Right lobe of liver (tissue), 6 donors: Measurements from ENCODE around the gene EDNRB. TPM values are rescaled to one million over a fixed set of nuclear protein-coding genes. Genes with fewer than 3 reads are reported as not detected.

Experiments used
- ATAC-seq, 4 donors: fragments of 200-7000 bp; cut with Tn5 transposase; one replicate each; pipeline ENCODE4 v1.9.1; 2020; ENCODE audit warnings: mild to moderate bottlenecking in 4 of 4, moderate library complexity in 4 of 4
- DNase-seq, 3 donors: peaks; one replicate each; pipeline ENCODE4 v3.0.0-alpha.2; 2020
- H3K27ac ChIP-seq, 3 donors: fragments of 200-600 bp; one replicate each; pipeline ENCODE4 v1.8.0; 2022
- H3K27me3 ChIP-seq, 2 donors: fragments of 200-600 bp; one replicate each; pipeline ENCODE4 v1.8.0; 2022
- H3K36me3 ChIP-seq, 4 donors: fragments of 200-600 bp; sonication (generic) in 1 of 4; one replicate each; pipeline versions ENCODE4 v1.5.1 to v1.8.0; 2017 to 2022; ENCODE audit warnings: control low read depth in 1 of 4
- H3K4me1 ChIP-seq, 4 donors: fragments of 200-600 bp; sonication (generic) in 1 of 4; one replicate each; pipeline versions ENCODE4 v1.5.1 to v1.8.0; 2017 to 2022; ENCODE audit warnings: control low read depth in 1 of 4
- H3K4me3 ChIP-seq, 3 donors: fragments of 200-600 bp; one replicate each; pipeline ENCODE4 v1.8.0; 2022
- H3K9me3 ChIP-seq, 4 donors: fragments of 200-600 bp; sonication (generic) in 1 of 4; one replicate each; pipeline versions ENCODE4 v1.5.1 to v1.8.0; 2017 to 2022; ENCODE audit warnings: control low read depth in 1 of 4
- POLR2A ChIP-seq: fragments of 450-650 bp; IDR thresholded peaks from one replicate; pipeline ENCODE4 v1.6.1; 2017; ENCODE audit warnings: antibody characterized with exemption, mild to moderate bottlenecking
- WGBS: methylation state at CpG from one replicate; pipeline ENCODE4 v1.1.6; 2018; ENCODE audit warnings: low coverage, low lambda C conversion rate; ENCODE audit not compliant: insufficient coverage; ENCODE audit errors: missing lambda C conversion rate; 5-methylcytosine and 5-hydroxymethylcytosine counted together
- intact Hi-C, 2 donors: fragments of 100-400 bp; cut with DNase I; formaldehyde crosslinking; loops; one replicate each; pipeline versions ENCODE4 v1.11.2 to v1.14.1; 2022
- total RNA-seq, 6 experiments: library from RNA; depleted of rRNA in 2 of 6; stranded (reverse); fragments of >200 nt in 2 of 6; fragmentation: NEBNext Ultra II Directional in 3 of 6; extraction: Animal tissue kit (Norgen Biotek cat#: 25700) in 3 of 6; gene quantifications; one replicate each; pipeline versions ENCODE4 v1.1.0 to v1.2.4, GENCODE V29; 2016 to 2023
- TF ChIP-seq, protein P1 (sequence below), 4 donors: fragments of 200-600 bp in 3 of 4; fragments of 450-650 bp in 1 of 4; IDR thresholded peaks; one replicate each; pipeline versions ENCODE4 v1.5.1 to v1.8.0; 2016 to 2022; ENCODE audit warnings: antibody characterized with exemption in 4 of 4, mild to moderate bottlenecking in 2 of 4
- donor health status: DM: no; HTN: yes; CAD: no.
- donor health status: DM: no; HTN: no; CAD: no.
- donor health status: DM: no; HTN: no; CAD: no.
- donor health status: DM: no; HTN: yes; CAD: no.
- donor health status: DM: no; HTN: yes; CAD: no.

Gene EDNRB
- total RNA-seq, 6 experiments from 2014 or later = 17.3 to 33.9 (median 23.1) TPM

- Histone ChIP-seq H3K4me1 (no peaks in the 10 kb centered on the region), H3K9me3 (no peaks in the 10 kb centered on the region), H3K27ac (no peak overlapping the region), H3K27me3 (no peaks in the 10 kb centered on the region), H3K4me3 (no peak overlapping the region), H3K36me3 (no peaks in the 10 kb centered on the region)
- no peak for DNase-seq
- 68% methylated on average over 6 of the region's 6 CpGs for WGBS
- no peak for ATAC-seq
- intact Hi-C loops = no loop called here
- no peak for TF ChIP-seq POLR2A
- TF ChIP-seq, protein P1, sequence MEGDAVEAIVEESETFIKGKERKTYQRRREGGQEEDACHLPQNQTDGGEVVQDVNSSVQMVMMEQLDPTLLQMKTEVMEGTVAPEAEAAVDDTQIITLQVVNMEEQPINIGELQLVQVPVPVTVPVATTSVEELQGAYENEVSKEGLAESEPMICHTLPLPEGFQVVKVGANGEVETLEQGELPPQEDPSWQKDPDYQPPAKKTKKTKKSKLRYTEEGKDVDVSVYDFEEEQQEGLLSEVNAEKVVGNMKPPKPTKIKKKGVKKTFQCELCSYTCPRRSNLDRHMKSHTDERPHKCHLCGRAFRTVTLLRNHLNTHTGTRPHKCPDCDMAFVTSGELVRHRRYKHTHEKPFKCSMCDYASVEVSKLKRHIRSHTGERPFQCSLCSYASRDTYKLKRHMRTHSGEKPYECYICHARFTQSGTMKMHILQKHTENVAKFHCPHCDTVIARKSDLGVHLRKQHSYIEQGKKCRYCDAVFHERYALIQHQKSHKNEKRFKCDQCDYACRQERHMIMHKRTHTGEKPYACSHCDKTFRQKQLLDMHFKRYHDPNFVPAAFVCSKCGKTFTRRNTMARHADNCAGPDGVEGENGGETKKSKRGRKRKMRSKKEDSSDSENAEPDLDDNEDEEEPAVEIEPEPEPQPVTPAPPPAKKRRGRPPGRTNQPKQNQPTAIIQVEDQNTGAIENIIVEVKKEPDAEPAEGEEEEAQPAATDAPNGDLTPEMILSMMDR (IDR thresholded peaks at IDR 0.05) = no peak
Observed at GRCh38 chr13:77893066-77893465, 25.6 kb downstream of the EDNRB start.

DNA sequence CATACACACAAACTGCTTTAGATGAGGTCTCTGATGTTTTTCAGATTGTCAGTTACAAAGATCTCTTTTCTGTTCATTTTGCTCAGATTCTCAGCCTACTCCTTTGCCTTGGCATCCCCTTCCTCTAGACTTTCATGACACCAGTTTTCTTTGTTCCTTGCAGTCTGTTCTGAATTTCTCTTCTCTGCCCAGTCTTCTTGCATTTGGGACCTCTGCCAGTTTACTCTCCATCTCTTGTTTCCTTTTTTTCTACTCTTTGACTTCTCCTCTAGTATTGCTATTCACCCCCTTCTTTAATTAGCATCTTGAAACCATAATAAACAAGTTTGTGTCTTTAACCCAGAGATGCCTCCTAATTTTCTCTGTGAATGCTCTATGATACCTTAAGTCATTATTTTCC is 26.1 kb downstream of the EDNRB start:
- intact Hi-C loops = no loop called here
- DNase-seq (no peak), ATAC-seq (no peak)
- TF ChIP-seq, protein P1 (IDR thresholded peaks at IDR 0.05) = no peak
- no peak for TF ChIP-seq POLR2A
- H3K27ac ChIP-seq = no peak overlapping the region
- H3K27me3 ChIP-seq = no peaks in the 10 kb centered on the region
- no peaks in the 10 kb centered on the region for H3K9me3 ChIP-seq
- H3K36me3 ChIP-seq = no peaks in the 10 kb centered on the region
- H3K4me3 ChIP-seq = no peak overlapping the region
- no peaks in the 10 kb centered on the region for H3K4me1 ChIP-seq

- 7% methylated on average over 2 of the region's 2 CpGs for WGBS
- intact Hi-C loops = no loop called here
- H3K27me3 ChIP-seq = no peaks in the 10 kb centered on the region
Observed at GRCh38 chr13:77891486-77891885, 27.1 kb downstream of the EDNRB start.

GRCh38 chr13:77891041-77891440 is 27.6 kb downstream of the EDNRB start:
- DNase-seq (no peak), ATAC-seq (no peak)
- intact Hi-C loops = no loop called here
- 32% methylated on average over 1 of the region's 1 CpG for WGBS
- H3K4me3 ChIP-seq = no peak overlapping the region
- TF ChIP-seq, protein P1 (IDR thresholded peaks at IDR 0.05) = no peak
- TF ChIP-seq POLR2A = no peak
- no peaks in the 10 kb centered on the region for H3K9me3 ChIP-seq
- H3K27me3 ChIP-seq = no peaks in the 10 kb centered on the region
- no peaks in the 10 kb centered on the region for H3K36me3 ChIP-seq
- no peak overlapping the region for H3K27ac ChIP-seq
- no peaks in the 10 kb centered on the region for H3K4me1 ChIP-seq

More at GRCh38 chr13:77891486-77891885, 27.1 kb downstream of the EDNRB start:
- no peak for ATAC-seq
- Histone ChIP-seq H3K36me3 (no peaks in the 10 kb centered on the region), H3K27ac (no peak overlapping the region), H3K9me3 (no peaks in the 10 kb centered on the region), H3K4me1 (no peaks in the 10 kb centered on the region), H3K4me3 (no peak overlapping the region)
- TF ChIP-seq POLR2A = no peak
- TF ChIP-seq, protein P1 (IDR thresholded peaks at IDR 0.05) = no peak
- no peak for DNase-seq

DNA sequence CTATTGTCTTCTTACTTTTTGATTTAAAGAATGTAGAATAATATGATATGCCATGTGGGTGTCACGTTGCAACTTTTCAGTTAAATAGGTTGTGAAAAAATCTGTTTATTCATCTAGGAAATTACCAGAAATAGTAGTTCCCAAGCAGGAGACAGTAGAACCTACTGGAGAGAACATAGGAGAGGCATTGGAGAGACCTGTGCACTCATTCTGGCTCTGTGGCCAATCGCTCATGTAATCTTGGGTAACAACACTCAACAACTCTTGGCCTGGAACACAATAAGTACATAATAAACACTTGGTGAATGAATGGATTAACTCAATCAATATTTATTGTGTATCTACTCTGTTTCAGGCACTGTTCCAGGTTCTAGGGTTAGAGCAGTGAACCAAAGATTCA is 35.3 kb downstream of the EDNRB start:
- Histone ChIP-seq H3K27ac (no peak overlapping the region), H3K4me1 (no peaks in the 10 kb centered on the region), H3K9me3 (no peaks in the 10 kb centered on the region), H3K36me3 (no peaks in the 10 kb centered on the region), H3K27me3 (no peaks in the 10 kb centered on the region), H3K4me3 (no peak overlapping the region)
- no peak for TF ChIP-seq POLR2A
- TF ChIP-seq, protein P1 (IDR thresholded peaks at IDR 0.05) = no peak
- WGBS = 38% methylated on average over 2 of the region's 2 CpGs
- ATAC-seq (no peak), DNase-seq (no peak)
- intact Hi-C loops = no loop called here
